Adrenal gland (tissue), 12 donors: ENCODE results near the gene METTL21A. TPM values are rescaled to one million over a fixed set of nuclear protein-coding genes. Genes with fewer than 3 reads are reported as not detected.
"Not testable (repeated sequence)": the region's sequence is repeated elsewhere in the genome, so short reads cannot be mapped to it uniquely, and the experiment has no call there.

Source experiments
- DNase-seq, 7 donors: peaks; one replicate each; pipeline ENCODE4 v3.0.0-alpha.2; 2019 to 2020
- H3K27ac ChIP-seq, 5 donors: fragments of 200-600 bp; sonication (generic) in 4 of 5; 1 replicate in 3 of 5; 2 replicates in 2 of 5; pipeline versions ENCODE4 v1.5.1 to v1.8.0; 2016 to 2020; ENCODE audit warnings: mild to moderate bottlenecking in 1 of 5
- H3K27me3 ChIP-seq: fragments of 200-600 bp; 2 replicates; pipeline ENCODE4 v1.8.0; 2021
- H3K36me3 ChIP-seq, 2 donors: fragments of 200-600 bp; replicated peaks in 1 of 2; 1 replicate in 1 of 2; 2 replicates in 1 of 2; pipeline versions ENCODE4 v1.5.1 to v1.8.0; 2018 to 2022
- H3K4me1 ChIP-seq, 2 donors: fragments of 200-600 bp; replicated peaks in 1 of 2; 1 replicate in 1 of 2; 2 replicates in 1 of 2; pipeline versions ENCODE4 v1.5.1 to v1.8.0; 2018 to 2021
- H3K4me3 ChIP-seq, 4 donors: fragments of 200-600 bp; sonication (generic) in 3 of 4; one replicate each; pipeline ENCODE4 v1.5.1; 2016 to 2018
- H3K9me3 ChIP-seq, 3 donors: fragments of 200-600 bp; sonication (generic) in 1 of 3; replicated peaks in 1 of 3; 1 replicate in 2 of 3; 2 replicates in 1 of 3; pipeline versions ENCODE4 v1.5.1 to v1.8.0; 2016 to 2021
- POLR2A ChIP-seq, 2 donors: fragments of 450-650 bp; IDR thresholded peaks; one replicate each; pipeline ENCODE4 v1.6.1; 2017; ENCODE audit warnings: antibody characterized with exemption in 2 of 2, mild to moderate bottlenecking in 2 of 2, moderate library complexity in 1 of 2
- WGBS, 4 donors: extraction: QIAGEN DNeasy Blood & Tissue Kit in 2 of 4; methylation state at CpG; one replicate each; pipeline versions ENCODE4 v1.1.5 to v1.1.7; 2013 to 2017; 5-methylcytosine and 5-hydroxymethylcytosine counted together
- intact Hi-C, 2 donors: fragments of 100-400 bp; cut with DNase I; formaldehyde crosslinking; loops; one replicate each; pipeline versions ENCODE4 v1.14.1 to v1.15.0; 2022 to 2023
- polyA plus RNA-seq, 3 donors: library from polyadenylated mRNA; stranded (reverse); fragments of 200-250 nt in 2 of 3; fragments of 350-450 nt in 1 of 3; fragmentation: Illumina TruSeq in 1 of 3; extraction: RNeasy Lipid Tissue Mini Kit (QIAGEN cat#74804) in 1 of 3; gene quantifications; one replicate each; pipeline ENCODE4 v1.2.3, GENCODE V29; 2013 to 2014
- total RNA-seq, 9 donors: library from RNA; depleted of rRNA in 4 of 9; stranded (reverse); fragments of >200 nt in 4 of 9; fragments of 120-200 nt in 1 of 9; fragmentation: NEBNext Ultra II Directional in 1 of 9; extraction: Animal tissue kit (Norgen Biotek cat#: 25700) in 1 of 9; gene quantifications; one replicate each; pipeline versions ENCODE4 v1.1.0 to v1.2.4, GENCODE V29; 2013 to 2023
- TF ChIP-seq, protein P1 (sequence below), 6 experiments: fragments of 450-650 bp in 4 of 6; fragments of 200-600 bp in 2 of 6; sonication (generic) in 1 of 6; IDR thresholded peaks; 1 replicate in 5 of 6; 2 replicates in 1 of 6; pipeline versions ENCODE4 v1.5.1 to v1.8.0; 2016 to 2021; ENCODE audit warnings: antibody characterized with exemption in 6 of 6, mild to moderate bottlenecking in 2 of 6, moderate library complexity in 1 of 6
- donor health status: healthy with polysubstance abuse.
- donor health status: Bipolar disorder and iron deficiency.
- donor health status: DM: yes; HTN: yes; CAD: no.
- donor health status: DM: no; HTN: no; CAD: no.
- donor health status: DM: no; HTN: no; CAD: no.
- donor health status: DM: yes; HTN: yes; CAD: no.

Gene METTL21A
- total and polyA plus RNA-seq, 12 donors, result 6.9 to 49.7 (median 13.6) TPM

DNA sequence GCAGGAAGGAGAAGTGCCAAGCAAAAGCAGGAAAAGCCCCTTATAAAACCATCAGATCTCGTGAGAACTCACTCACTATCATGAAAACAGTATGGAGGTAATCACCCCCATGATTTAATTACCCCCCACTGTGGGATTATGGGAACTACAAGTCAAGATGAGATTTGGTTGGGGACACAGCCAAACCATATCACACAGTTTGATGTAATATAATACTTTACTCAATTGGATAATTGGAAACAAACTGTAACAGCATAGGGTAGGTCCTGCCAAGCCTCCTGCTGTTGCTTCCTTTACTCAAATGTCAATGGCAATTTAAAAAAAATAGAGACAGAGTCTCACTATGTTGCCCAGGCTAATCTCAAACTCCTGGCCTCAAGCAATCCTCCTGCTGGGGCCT is 15.5 kb upstream of the METTL21A start:
- H3K4me3 ChIP-seq, result no peak overlapping the region
- no peaks in the 10 kb centered on the region for H3K9me3 ChIP-seq
- no peaks in the 10 kb centered on the region for H3K4me1 ChIP-seq
- no peak overlapping the region for H3K27ac ChIP-seq
- WGBS, 4 donors, result 70 to 82% (median 78%) methylated on average over 1 of the region's 1 CpG
- H3K27me3 ChIP-seq, result no peaks in the 10 kb centered on the region
- no peaks in the 10 kb centered on the region for H3K36me3 ChIP-seq
- intact Hi-C loops, result no loop called here
- TF ChIP-seq POLR2A (IDR thresholded peaks at IDR 0.05), result no peak
- TF ChIP-seq, protein P1, sequence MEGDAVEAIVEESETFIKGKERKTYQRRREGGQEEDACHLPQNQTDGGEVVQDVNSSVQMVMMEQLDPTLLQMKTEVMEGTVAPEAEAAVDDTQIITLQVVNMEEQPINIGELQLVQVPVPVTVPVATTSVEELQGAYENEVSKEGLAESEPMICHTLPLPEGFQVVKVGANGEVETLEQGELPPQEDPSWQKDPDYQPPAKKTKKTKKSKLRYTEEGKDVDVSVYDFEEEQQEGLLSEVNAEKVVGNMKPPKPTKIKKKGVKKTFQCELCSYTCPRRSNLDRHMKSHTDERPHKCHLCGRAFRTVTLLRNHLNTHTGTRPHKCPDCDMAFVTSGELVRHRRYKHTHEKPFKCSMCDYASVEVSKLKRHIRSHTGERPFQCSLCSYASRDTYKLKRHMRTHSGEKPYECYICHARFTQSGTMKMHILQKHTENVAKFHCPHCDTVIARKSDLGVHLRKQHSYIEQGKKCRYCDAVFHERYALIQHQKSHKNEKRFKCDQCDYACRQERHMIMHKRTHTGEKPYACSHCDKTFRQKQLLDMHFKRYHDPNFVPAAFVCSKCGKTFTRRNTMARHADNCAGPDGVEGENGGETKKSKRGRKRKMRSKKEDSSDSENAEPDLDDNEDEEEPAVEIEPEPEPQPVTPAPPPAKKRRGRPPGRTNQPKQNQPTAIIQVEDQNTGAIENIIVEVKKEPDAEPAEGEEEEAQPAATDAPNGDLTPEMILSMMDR (IDR thresholded peaks at IDR 0.05), result no peak
- no peak for DNase-seq

DNA sequence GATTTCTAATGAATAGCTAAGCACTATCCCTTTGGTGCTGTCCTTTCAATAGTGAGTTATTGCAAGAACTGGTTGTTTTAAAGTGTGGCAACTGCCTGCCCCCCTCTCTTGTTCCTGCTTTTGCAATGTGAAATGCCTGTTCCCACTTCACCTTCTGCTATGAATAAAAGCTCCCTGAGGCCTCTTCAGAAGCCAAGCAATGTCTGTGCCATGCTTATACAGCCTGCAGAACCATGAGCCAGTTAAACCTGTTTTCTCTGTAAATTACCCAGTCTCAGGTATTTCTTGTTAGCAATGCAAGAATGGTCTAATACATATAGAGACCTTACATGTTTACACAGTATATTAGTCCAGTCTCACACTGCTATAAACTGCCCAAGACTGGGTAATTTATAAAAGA is 15.0 kb upstream of the METTL21A start:
- intact Hi-C loops, result no loop called here
- no peak for TF ChIP-seq POLR2A (IDR thresholded peaks at IDR 0.05)
- TF ChIP-seq, protein P1 (IDR thresholded peaks at IDR 0.05), result no peak
- no peak for DNase-seq
- Histone ChIP-seq H3K9me3 (no peaks in the 10 kb centered on the region), H3K36me3 (no peaks in the 10 kb centered on the region), H3K4me3 (no peak overlapping the region), H3K27ac (no peak overlapping the region), H3K4me1 (no peaks in the 10 kb centered on the region), H3K27me3 (no peaks in the 10 kb centered on the region)

DNA sequence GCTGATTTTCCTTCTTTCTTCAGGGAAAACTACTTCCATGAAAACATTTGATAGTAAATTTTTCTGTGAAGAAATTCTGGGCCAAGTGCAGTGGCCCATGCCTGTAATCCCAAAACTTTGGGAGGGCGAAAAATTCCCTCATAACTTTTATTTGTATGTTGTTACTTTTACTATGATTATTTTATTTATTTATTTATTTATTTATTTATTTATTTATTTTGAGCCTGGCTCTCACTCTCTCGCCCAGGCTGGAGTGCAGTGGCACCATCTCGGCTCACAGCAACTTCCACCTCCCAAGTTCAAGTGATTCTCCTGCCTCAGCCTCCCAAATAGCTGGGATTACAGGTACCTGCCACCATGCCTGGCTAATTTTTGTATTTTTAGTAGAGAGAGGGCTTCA is 14.1 kb upstream of the METTL21A start:
- H3K27me3 ChIP-seq, H3K4me3 ChIP-seq, H3K9me3 ChIP-seq, H3K4me1 ChIP-seq, DNase-seq, H3K27ac ChIP-seq, intact Hi-C loops, H3K36me3 ChIP-seq: not testable (repeated sequence)
- WGBS, 4 donors, result 85 to 91% (median 90%) methylated on average over 3 of the region's 3 CpGs

DNA sequence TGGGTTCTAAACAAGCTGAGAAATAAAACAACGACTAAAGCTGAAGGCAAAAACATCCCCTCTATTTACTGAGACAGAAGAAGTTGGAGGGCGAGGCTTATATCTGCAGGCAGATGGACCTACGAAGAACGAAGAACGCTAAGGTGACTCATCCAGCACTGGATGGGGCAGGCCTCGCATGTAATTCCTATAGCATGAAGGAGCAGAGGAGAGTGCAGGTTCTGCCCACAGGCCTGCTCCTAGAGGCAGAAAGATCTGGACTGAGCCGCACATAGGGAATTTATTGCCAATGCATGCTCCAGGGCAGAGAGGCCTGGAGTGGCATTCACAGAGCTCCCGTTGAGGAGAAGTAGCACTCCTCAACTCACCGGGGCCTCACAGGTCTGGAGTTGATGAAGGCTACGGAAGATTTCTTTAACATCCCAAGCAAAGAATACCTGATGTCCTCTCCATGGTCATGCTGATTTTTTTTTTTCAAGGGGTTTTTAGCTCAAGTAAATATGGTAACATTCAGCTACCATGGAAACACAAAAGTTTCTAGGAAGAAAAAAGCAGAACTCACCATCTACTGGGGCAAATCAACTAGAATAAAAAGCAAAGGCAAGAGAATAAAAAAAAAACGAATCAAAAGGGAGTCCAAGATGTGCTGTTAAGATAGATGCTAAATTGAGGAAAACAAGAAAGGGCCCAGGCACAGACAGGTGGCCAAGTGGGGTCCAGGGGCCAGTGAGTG is 10.4 kb upstream of the METTL21A start:
- Histone ChIP-seq H3K4me3 (no peak overlapping the region), H3K9me3 (no peaks in the 10 kb centered on the region), H3K4me1 (peaks cover 0 to 7% of the 10 kb centered on the region in 2 donors), H3K27ac (no peak overlapping the region), H3K36me3 (no peaks in the 10 kb centered on the region), H3K27me3 (no peaks in the 10 kb centered on the region)
- 80 to 86% (median 82%) methylated on average over 11 of the region's 11 CpGs for WGBS, 4 donors
- TF ChIP-seq POLR2A (IDR thresholded peaks at IDR 0.05), result no peak
- TF ChIP-seq, protein P1 (IDR thresholded peaks at IDR 0.05), result no peak
- intact Hi-C loops, result no loop called here
- no peak for DNase-seq

DNA sequence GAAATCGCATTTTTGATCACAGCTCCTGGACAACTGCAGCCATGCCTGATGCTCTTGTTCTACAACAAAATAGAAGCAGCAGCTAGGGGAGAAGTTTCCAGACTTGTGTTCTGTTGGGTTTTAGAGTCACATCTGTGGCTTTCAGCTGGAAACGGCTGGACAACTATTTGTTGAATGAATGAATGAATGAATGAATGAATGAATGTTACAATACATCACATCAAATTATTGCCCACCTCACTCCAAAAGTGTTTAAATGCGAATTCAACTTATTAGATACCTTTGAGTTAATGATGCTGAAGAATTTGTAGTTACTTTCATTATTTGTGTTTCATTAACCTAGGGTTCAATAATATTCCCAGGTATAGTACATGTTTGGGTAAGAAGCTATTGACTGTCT is 8.5 kb upstream of the METTL21A start:
- intact Hi-C loops, result no loop called here
- no peak overlapping the region for H3K4me3 ChIP-seq
- no peak for DNase-seq
- no peaks in the 10 kb centered on the region for H3K27me3 ChIP-seq
- H3K4me1 ChIP-seq, result peaks cover 0 to 7% of the 10 kb centered on the region in 2 donors
- H3K27ac ChIP-seq, result no peak overlapping the region
- WGBS, 4 donors, result 77 to 82% (median 81%) methylated on average over 3 of the region's 3 CpGs
- TF ChIP-seq, protein P1 (IDR thresholded peaks at IDR 0.05), result no peak
- no peak for TF ChIP-seq POLR2A (IDR thresholded peaks at IDR 0.05)
- no peaks in the 10 kb centered on the region for H3K36me3 ChIP-seq
- no peaks in the 10 kb centered on the region for H3K9me3 ChIP-seq
